ENCODE results near the gene MYL4.
"Not testable (repeated sequence)": the region's sequence is repeated elsewhere in the genome, so short reads cannot be mapped to it uniquely, and the experiment has no call there.

Gene MYL4

GRCh38 chr17:47193931-47194511 is 15.1 kb upstream of the MYL4 start:
- DNase-seq (ENCODE audit: low spot score): no peak

DNA sequence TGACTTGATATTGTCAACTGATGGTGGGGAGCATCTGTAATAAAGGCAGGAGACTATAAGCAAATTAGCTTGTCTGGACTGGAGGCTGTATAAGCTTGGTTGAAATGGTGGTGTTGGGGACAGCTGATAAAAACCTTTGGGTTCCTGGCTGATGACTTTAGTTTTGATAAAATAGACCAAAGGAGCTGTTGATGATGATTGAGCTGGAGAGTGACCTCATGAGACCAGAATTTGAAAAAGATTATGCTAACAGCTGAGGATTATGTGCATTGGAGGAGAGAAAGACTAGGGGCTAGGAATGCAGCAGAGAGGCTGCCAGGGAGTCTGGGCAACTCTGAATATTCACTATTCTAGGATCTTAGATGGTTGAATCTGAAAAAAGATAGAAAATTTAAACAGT is 11.3 kb upstream of the MYL4 start:
- DNase-seq (ENCODE audit: low spot score): peak; percentile 83

DNA sequence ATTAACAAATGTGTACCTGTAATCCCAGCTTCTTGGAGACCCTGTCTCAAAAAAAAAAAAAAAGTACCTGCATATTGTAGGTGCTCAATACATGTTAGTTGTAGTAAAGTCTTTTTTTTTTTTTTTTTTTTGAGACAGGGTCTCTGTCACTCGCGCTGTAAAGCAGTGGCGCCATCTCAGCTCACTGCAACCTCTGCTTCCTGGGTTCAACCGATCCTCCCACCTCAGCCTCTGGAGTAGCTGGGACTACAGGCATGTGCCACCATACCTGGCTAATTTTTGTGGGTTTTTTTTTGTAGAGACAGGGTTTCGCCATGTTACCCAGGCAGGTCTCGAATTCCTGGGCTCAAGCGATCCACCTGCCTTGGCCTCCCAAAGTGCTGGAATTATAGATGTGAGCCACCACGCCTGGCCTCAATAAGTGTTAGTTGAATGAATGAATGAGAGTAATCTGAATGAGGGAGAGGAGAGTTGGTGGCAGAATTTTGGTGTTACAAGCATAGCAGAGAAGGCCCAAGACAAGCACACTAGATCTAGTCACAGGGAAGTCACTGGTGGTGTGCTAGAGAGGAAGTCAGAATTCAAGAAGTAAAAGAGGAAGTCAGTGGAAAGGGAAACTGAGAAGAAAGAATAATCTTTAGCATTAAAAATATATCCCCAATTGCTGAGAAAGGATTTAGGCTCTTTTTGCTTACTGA is 9.4 kb upstream of the MYL4 start:
- no peak for DNase-seq (ENCODE audit: low spot score)

DNA sequence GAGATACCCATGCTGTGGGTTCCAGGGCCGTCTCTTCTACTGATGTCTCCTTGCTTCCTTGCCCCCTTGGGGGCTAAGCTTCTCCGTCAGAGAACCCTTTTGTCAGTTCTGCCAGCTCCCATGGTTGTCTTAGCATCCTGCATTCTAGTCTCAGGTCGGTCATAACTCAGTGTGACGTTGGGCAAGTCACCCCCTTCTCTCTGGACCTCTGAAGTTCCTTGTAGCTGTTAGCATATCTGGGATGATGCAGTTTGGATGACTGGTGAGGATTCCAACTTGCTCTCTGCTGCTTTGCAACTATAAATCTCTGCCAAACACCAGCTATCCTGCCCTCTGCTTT is 8.9 kb upstream of the MYL4 start:
- no peak for DNase-seq (ENCODE audit: low spot score)

DNA sequence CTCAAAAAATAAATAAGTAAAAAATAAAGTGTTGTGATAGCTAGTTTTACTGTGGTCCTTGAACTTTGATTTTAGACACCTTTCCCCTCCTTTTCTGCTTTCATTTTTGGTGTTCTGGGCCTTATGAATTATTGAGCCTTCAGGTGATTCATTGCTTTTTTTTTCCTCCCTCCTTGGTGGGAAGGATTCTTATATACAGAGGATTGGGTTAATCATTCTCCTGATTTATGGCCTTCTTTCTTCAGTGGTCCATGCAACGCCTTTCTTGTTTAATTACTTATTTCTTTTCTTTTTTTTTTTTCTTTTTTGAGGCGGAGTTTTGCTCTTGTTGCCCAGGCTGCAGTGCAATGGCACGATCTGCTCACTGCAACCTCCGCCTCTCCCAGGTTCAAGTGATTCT is 8.0 kb upstream of the MYL4 start:
- DNase-seq (ENCODE audit: low spot score): no peak

DNA sequence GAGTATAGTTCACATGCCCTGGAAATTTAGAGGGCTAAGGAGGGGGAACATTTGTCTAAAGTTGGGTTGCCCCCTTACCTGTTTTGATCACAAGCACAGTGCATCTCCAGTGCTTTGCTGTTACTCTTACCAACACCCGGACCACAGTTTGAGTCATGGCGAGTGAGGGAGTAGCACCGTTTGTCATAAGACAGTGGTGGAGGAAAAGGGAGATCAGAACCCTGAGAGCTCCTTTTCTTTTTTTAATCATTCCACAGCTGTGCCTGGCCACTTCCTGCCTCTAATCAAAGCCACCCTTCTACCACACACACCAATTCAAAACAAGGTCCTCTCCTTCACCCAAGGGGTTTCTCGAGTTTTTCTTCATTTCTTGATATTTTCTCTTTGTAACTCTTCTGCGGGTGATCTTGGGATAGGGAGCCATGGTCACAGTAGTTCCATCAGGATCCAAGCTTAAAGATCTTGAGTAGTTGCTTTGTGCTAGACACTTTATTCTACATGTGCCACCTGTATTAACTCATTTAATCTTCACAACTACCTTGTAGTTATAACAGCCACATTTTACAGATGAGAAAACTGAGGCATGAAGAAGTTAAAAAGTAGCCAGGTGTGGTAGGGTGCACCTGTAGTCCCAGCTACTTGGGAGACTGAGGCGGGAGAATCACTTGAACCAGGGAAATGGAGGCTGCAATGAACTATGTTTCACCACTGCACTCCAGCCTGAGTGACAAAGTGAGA is 5.0 kb upstream of the MYL4 start:
- DNase-seq (ENCODE audit: low spot score): no peak

- no peak for DNase-seq (ENCODE audit: low spot score)
Observed at GRCh38 chr17:47204722-47205418, 4.3 kb upstream of the MYL4 start.

GRCh38 chr17:47205419-47205963 is 3.7 kb upstream of the MYL4 start:
- no peak for DNase-seq (ENCODE audit: low spot score)

- no peak for DNase-seq (ENCODE audit: low spot score)
Observed at GRCh38 chr17:47207143-47208067, 1.7 kb upstream of the MYL4 start.

DNA sequence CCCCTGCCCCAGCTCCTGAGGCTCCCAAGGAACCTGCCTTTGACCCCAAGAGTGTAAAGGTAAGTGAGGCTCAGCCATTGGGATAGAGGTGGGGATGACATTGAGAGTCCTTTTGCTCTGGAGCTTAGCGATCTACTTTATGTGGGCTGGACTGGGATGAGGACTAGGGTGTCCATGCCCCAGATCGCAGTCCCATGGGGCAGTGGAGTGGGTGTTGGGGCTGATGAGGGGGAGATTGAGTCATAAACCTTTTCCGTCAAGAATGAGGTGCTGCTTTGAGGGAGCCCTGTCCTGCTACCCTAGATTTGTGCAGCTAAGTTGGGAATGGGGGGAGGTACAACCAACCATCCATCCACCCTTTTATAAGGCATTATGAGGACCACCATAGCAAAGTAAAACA is 351 bp downstream of the MYL4 start:
- DNase-seq (ENCODE audit: low spot score): no peak

GRCh38 chr17:47210105-47210504 is 957 bp downstream of the MYL4 start:
- peak; percentile 50 for DNase-seq (ENCODE audit: low spot score)

DNA sequence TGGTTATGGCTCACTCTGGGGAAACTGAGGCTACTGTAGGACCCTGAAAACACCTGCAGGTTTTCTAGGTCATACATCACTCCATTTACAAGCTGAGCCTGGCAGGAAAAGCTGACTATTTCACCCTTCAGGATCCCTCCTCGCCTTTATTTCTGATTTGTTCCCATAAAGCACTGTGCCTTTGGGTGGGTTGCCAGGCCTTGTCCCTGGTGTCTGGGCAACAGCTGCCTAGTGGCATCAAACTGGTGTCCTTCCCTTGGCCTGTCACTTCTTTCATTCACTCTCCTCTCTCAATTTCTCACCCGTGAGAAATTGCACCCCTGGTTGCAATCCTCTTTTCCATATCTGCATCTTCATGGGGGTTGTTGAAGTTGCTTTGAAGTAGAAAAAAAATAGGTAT is 1.6 kb downstream of the MYL4 start:
- DNase-seq (ENCODE audit: low spot score): no peak

DNA sequence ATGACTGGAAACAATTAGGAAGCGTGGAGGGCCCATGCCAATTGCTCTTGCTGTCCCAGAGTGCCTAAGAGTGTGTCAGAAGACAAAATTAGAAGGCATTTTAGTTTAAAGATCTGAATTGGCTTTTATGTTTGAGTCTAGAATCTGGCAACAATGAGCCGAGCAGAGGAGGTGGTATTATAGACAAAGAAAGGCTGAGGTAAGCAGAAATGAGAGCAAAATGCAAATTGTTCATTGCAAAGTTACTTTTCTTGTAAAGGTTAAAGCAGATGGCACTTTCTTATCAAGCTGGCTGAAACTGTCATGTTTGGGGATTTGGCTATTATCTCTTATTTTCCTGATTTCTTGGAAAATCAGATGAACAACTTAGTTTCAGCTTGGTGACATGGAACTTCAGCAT is 3.3 kb downstream of the MYL4 start:
- DNase-seq (ENCODE audit: low spot score): no peak

GRCh38 chr17:47213540-47213939 is 4.4 kb downstream of the MYL4 start:
- DNase-seq (ENCODE audit: low spot score): no peak

DNA sequence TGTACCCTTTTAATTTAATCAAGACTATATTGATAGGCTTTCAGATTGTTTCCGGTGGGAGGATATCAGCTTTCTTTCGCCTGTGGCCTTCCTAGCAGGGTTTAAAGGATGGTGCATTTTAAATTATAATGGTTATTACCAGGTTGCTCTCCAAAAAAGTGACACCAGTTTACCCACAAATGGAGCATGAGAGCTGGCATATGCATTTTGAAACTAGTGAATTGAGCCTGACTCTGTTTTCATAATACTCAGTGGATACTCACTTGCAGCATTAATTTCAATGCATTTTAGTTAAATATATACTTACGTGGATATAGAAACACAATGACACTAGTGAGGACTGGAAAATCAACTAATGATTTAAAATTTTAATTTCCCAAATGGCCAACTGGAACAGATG is 5.8 kb downstream of the MYL4 start:
- DNase-seq (ENCODE audit: low spot score): no peak

- DNase-seq (ENCODE audit: low spot score): not testable (repeated sequence)
Observed at GRCh38 chr17:47216821-47217220, 7.7 kb downstream of the MYL4 start.

DNA sequence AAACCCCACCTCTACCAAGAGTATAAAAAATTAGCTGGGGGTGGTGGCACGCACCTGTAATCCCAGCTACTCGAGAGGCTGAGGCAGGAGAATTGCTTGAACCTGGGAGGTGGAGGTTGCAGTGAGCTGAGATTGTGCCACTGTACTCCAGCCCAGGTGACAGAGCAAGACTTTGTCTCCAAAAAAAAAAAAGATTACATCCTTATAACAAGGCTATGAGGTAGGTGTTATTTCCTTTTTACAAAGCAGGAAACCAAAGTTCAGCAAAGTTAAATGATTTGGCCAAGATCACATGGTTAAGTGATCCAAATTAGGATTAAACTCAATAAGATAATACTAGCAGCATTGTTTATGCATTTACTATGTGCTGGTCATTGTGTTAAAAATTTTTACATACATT is 8.1 kb downstream of the MYL4 start:
- not testable (repeated sequence) for DNase-seq (ENCODE audit: low spot score)

- peak; percentile 68 for DNase-seq (ENCODE audit: low spot score)
Observed at GRCh38 chr17:47218896-47219430, 9.8 kb downstream of the MYL4 start.

GRCh38 chr17:47219621-47220475 is 10.7 kb downstream of the MYL4 start:
- no peak for DNase-seq (ENCODE audit: low spot score)

GRCh38 chr17:47220531-47220999 is 11.4 kb downstream of the MYL4 start:
- no peak for DNase-seq (ENCODE audit: low spot score)
